SKM-1 treated with dmso at 0.1 percent for 144 hours (cell line): ENCODE measurements around the gene SEMA3A.
"Not testable (repeated sequence)": the region's sequence is repeated elsewhere in the genome, so short reads cannot be mapped to it uniquely, and the experiment has no call there.

Experiments
- DNase-seq: peaks from one replicate; lab custom pipeline; 2025; ENCODE audit not compliant: unreplicated experiment; lab: John Stamatoyannopoulos, UW

Gene SEMA3A

GRCh38 chr7:84157171-84157570, 37.4 kb downstream of the SEMA3A start:
- no peak for DNase-seq

GRCh38 chr7:84154991-84155781, 39.4 kb downstream of the SEMA3A start:
- DNase-seq: no peak

- no peak for DNase-seq
Observed at GRCh38 chr7:84152995-84153394, 41.6 kb downstream of the SEMA3A start.

- DNase-seq: not testable (repeated sequence)
Observed at GRCh38 chr7:84150370-84150769, 44.2 kb downstream of the SEMA3A start.

GRCh38 chr7:84149573-84149972, 45.0 kb downstream of the SEMA3A start:
- no peak for DNase-seq

- DNase-seq: no peak
Observed at GRCh38 chr7:84145892-84146291, 48.7 kb downstream of the SEMA3A start.

- no peak for DNase-seq
Observed at GRCh38 chr7:84144935-84145334, 49.7 kb downstream of the SEMA3A start.

GRCh38 chr7:84144480-84144879, 50.1 kb downstream of the SEMA3A start:
- no peak for DNase-seq

GRCh38 chr7:84142726-84143125, 51.9 kb downstream of the SEMA3A start:
- no peak for DNase-seq

- DNase-seq: no peak
Observed at GRCh38 chr7:84139986-84140729, 54.4 kb downstream of the SEMA3A start.

GRCh38 chr7:84138411-84138810, 56.2 kb downstream of the SEMA3A start:
- no peak for DNase-seq

GRCh38 chr7:84137812-84138211, 56.8 kb downstream of the SEMA3A start:
- no peak for DNase-seq

- DNase-seq: no peak
Observed at GRCh38 chr7:84136809-84137208, 57.8 kb downstream of the SEMA3A start.

- no peak for DNase-seq
Observed at GRCh38 chr7:84136336-84136735, 58.3 kb downstream of the SEMA3A start.

GRCh38 chr7:84134169-84134568, 60.4 kb downstream of the SEMA3A start:
- DNase-seq: no peak

GRCh38 chr7:84125654-84126053, 68.9 kb downstream of the SEMA3A start:
- DNase-seq: no peak

GRCh38 chr7:84123965-84124547, 70.5 kb downstream of the SEMA3A start:
- no peak for DNase-seq

GRCh38 chr7:84122582-84123360, 71.8 kb downstream of the SEMA3A start:
- no peak for DNase-seq

GRCh38 chr7:84117304-84117703, 77.3 kb downstream of the SEMA3A start:
- no peak for DNase-seq

GRCh38 chr7:84113906-84114850, 80.4 kb downstream of the SEMA3A start:
- no peak for DNase-seq
